ENCODE data around the gene AQP9.

AQP9 gene

GRCh38 chr15:58161436-58161930, 23.3 kb downstream of the AQP9 start:
- no peak for TF ChIP-seq CTCF (IDR thresholded peaks at IDR 0.05; ENCODE audit: low read depth, low read length, missing control alignments)
- H3K36me3 ChIP-seq (replicated peaks) = no peaks in the 10 kb centered on the region
- no peak for DNase-seq
- no peaks in the 10 kb centered on the region for H3K27me3 ChIP-seq (replicated peaks)
- H3K27ac ChIP-seq = no peak overlapping the region
- no peak overlapping the region for H3K4me3 ChIP-seq (ENCODE audit: low read depth, low read length)
- in situ Hi-C loops (cut with HindIII; ENCODE audit: low pct_ligation_motif_present, low sequenced_read_pairs) = no loop called here

- no peak for DNase-seq
- Histone ChIP-seq H3K27me3 (replicated peaks) (no peaks in the 10 kb centered on the region), H3K36me3 (replicated peaks) (no peaks in the 10 kb centered on the region), H3K4me3 (ENCODE audit: low read depth, low read length) (no peak overlapping the region), H3K27ac (no peak overlapping the region)
- TF ChIP-seq CTCF (IDR thresholded peaks at IDR 0.05; ENCODE audit: low read depth, low read length, missing control alignments) = no peak
- in situ Hi-C loops (cut with HindIII; ENCODE audit: low pct_ligation_motif_present, low sequenced_read_pairs) = no loop called here
Measured at GRCh38 chr15:58163985-58164384, 25.8 kb downstream of the AQP9 start.

- no peaks in the 10 kb centered on the region for H3K36me3 ChIP-seq (replicated peaks)
- H3K27ac ChIP-seq = no peak overlapping the region
- no peak for TF ChIP-seq CTCF (IDR thresholded peaks at IDR 0.05; ENCODE audit: low read depth, low read length, missing control alignments)
- in situ Hi-C loops (cut with HindIII; ENCODE audit: low pct_ligation_motif_present, low sequenced_read_pairs) = no loop called here
- no peaks in the 10 kb centered on the region for H3K27me3 ChIP-seq (replicated peaks)
- no peak for DNase-seq
- no peak overlapping the region for H3K4me3 ChIP-seq (ENCODE audit: low read depth, low read length)
Measured at GRCh38 chr15:58164926-58165325, 26.7 kb downstream of the AQP9 start.

GRCh38 chr15:58165661-58166060, 27.5 kb downstream of the AQP9 start:
- peak; percentile 80 for DNase-seq
- no peak overlapping the region for H3K4me3 ChIP-seq (ENCODE audit: low read depth, low read length)
- H3K27ac ChIP-seq = no peak overlapping the region
- in situ Hi-C loops (cut with HindIII; ENCODE audit: low pct_ligation_motif_present, low sequenced_read_pairs) = no loop called here
- no peaks in the 10 kb centered on the region for H3K27me3 ChIP-seq (replicated peaks)
- no peak for TF ChIP-seq CTCF (IDR thresholded peaks at IDR 0.05; ENCODE audit: low read depth, low read length, missing control alignments)
- H3K36me3 ChIP-seq (replicated peaks) = no peaks in the 10 kb centered on the region

- H3K36me3 ChIP-seq (replicated peaks) = no peaks in the 10 kb centered on the region
- TF ChIP-seq CTCF (IDR thresholded peaks at IDR 0.05; ENCODE audit: low read depth, low read length, missing control alignments) = no peak
- in situ Hi-C loops (cut with HindIII; ENCODE audit: low pct_ligation_motif_present, low sequenced_read_pairs) = no loop called here
- H3K27me3 ChIP-seq (replicated peaks) = no peaks in the 10 kb centered on the region
- H3K27ac ChIP-seq = no peak overlapping the region
- H3K4me3 ChIP-seq (ENCODE audit: low read depth, low read length) = no peak overlapping the region
- DNase-seq = no peak
Measured at GRCh38 chr15:58167095-58167691, 29.0 kb downstream of the AQP9 start.

- Histone ChIP-seq H3K36me3 (replicated peaks) (no peaks in the 10 kb centered on the region), H3K4me3 (ENCODE audit: low read depth, low read length) (no peak overlapping the region), H3K27ac (no peak overlapping the region), H3K27me3 (replicated peaks) (peaks cover 7% of the 10 kb centered on the region)
- no peak for DNase-seq
- no peak for TF ChIP-seq CTCF (IDR thresholded peaks at IDR 0.05; ENCODE audit: low read depth, low read length, missing control alignments)
- in situ Hi-C loops (cut with HindIII; ENCODE audit: low pct_ligation_motif_present, low sequenced_read_pairs) = no loop called here
Measured at GRCh38 chr15:58169934-58170333, 31.8 kb downstream of the AQP9 start.

Measured in brain microvascular endothelial cell (primary cell).